NCI-H1417 (cell line): Measurements from ENCODE around the gene DDX25.

Experiments
- DNase-seq, 3 experiments: peaks; one replicate each; lab custom pipeline; 2025; lab: John Stamatoyannopoulos, UW

DDX25 gene

DNA sequence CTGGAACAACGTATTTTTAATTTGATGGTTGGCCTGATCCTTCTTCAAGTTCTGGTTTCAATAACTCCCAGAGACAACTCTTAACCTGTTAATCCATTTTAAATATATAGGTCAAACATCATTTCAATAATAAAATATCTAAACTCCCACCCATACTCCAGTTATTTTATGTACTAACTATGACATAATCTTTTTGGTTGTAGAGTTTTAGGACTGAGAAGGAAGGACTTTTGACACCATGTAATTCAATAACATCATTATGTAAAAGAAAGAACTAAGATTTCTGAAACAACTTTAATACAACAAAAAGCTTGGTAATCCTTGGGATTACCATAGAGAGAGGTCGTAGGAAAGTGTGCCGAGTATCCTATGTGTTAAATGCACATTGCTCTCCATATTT is 73.0 kb downstream of the DDX25 start:
- DNase-seq, result no peak

DNA sequence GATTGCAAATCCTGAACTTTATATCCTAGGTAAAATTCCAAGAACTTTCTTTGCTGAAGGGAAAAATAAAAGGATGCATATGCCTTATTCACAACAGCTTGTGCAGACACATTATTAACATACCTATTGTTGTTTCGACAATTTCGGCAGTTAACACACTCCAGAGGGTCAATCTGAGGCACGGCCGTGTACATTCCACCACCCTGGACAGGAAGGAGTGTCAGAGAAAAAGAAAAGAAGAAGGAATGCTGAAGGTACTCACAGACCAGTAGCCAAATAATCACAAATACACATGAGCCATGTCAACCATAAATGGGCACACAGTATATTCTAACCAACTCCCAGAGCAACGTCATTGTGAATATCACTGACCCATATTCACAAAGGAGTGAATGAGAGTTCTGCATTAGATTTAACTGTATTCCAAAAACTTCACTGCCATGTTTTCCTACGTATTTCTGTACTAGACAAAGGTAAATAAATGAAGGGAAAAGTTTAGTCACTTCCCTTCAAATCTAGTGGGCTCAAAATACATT is 73.9 kb downstream of the DDX25 start:
- no peak for DNase-seq
